ENCODE measurements around the gene KLHL29. TPM values are rescaled to one million over a fixed set of nuclear protein-coding genes. Genes with fewer than 3 reads are reported as not detected.

The KLHL29 gene
- total and polyA plus RNA-seq, 2 of the 13 experiments (the other 11 are each of a cell fraction or from before 2014, with no cell fraction given) = 0.01 TPM; not detected in 1

DNA sequence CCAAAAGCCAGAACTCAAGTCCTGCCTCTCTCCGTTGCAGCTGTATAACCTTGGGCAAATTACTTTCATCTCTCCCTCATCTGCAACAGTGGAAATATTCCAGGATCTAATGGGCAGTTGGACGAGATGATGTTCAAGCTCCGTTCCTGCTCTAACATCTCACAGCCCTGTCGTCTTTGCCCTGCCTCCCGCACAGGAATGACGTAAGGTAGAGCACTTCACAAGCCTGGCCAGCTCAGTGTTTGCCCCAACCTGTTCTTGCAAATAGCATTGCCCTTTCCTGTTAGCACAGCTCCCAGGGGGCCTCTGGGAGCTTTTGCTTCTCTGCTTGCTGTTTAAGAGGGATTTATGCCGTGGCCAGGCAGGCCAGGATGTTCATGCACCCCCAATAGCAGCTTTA, 107.9 kb downstream of the KLHL29 start:
- no peaks in the 10 kb centered on the region for H3K36me3 ChIP-seq (replicated peaks in 1 of 2; ENCODE audit: control insufficient read depth in 1 of 2, insufficient read depth in 2 of 2, low read length in 2 of 2)
- TF ChIP-seq TBL1XR1 (IDR thresholded peaks at IDR 0.05; ENCODE audit: borderline replicate concordance, low read length, partially characterized antibody) (no peak), RELA (CRISPR knock-in tag; IDR thresholded peaks at IDR 0.05) (no peak), CAMTA2 (CRISPR knock-in tag; IDR thresholded peaks at IDR 0.05; ENCODE audit: borderline replicate concordance) (no peak), ZBTB7A (CRISPR knock-in tag; IDR thresholded peaks at IDR 0.05) (no peak), AGO2 (optimal IDR thresholded peaks at IDR 0.05; ENCODE audit: low read depth, low read length) (no peak), ZSCAN30 (CRISPR knock-in tag; IDR thresholded peaks at IDR 0.05) (no peak), CENPX (CRISPR knock-in tag; IDR thresholded peaks at IDR 0.05) (no peak), MAF1 (CRISPR knock-in tag; IDR thresholded peaks at IDR 0.05; ENCODE audit: borderline replicate concordance) (no peak), RCOR2 (CRISPR knock-in tag; IDR thresholded peaks at IDR 0.05) (no peak), SMAD3 (CRISPR knock-in tag; IDR thresholded peaks at IDR 0.05) (no peak), TARDBP (CRISPR knock-in tag; IDR thresholded peaks at IDR 0.05) (no peak), GATA4 (IDR thresholded peaks at IDR 0.05; ENCODE audit: borderline replicate concordance, low read depth) (no peak), EED (CRISPR knock-in tag; IDR thresholded peaks at IDR 0.05) (no peak), ZNF296 (CRISPR knock-in tag; conservative IDR thresholded peaks at IDR 0.05) (no peak), CCDC6 (CRISPR knock-in tag; IDR thresholded peaks at IDR 0.05) (no peak), ZNF34 (CRISPR knock-in tag; IDR thresholded peaks at IDR 0.05; ENCODE audit: borderline replicate concordance) (no peak), PAX8 (CRISPR knock-in tag; IDR thresholded peaks at IDR 0.05; ENCODE audit: borderline replicate concordance) (no peak), POLR2AphosphoS2 (IDR thresholded peaks at IDR 0.05; ENCODE audit: low read depth, low read length) (no peak), ZNF10 (CRISPR knock-in tag; IDR thresholded peaks at IDR 0.05; ENCODE audit: borderline replicate concordance, low read depth) (no peak)
- FAIRE-seq = no peak
- 10% methylated on average over 7 of the region's 7 CpGs for WGBS (ENCODE audit: low lambda C conversion rate)
- peaks cover 4 to 9% of the 10 kb centered on the region in 2 experiments; a peak in 4 of 5 replicates for H3K27me3 ChIP-seq (ENCODE audit: control insufficient read depth in 1 of 2, insufficient read depth in 2 of 2, low read length in 2 of 2)
- no peak for DNase-seq (ENCODE audit: low spot score)
- H2AFZ ChIP-seq (ENCODE audit: low read length) = no peak overlapping the region
- H4K20me1 ChIP-seq (ENCODE audit: insufficient read depth, low read length) = no peaks in the 10 kb centered on the region
- no peak overlapping the region for H3K4me3 ChIP-seq (replicated peaks in 1 of 3; ENCODE audit: insufficient read depth in 1 of 3, low read depth in 2 of 3, low read length in 3 of 3)
- no TSS peak for BruUV-seq (replicated peaks)
- H3K9ac ChIP-seq (ENCODE audit: insufficient read depth, low read depth, low read length) = no peak overlapping the region
- ATAC-seq = peak; percentile 43; the same call in 1 of the 3 replicates
- no peak overlapping the region for H3K27ac ChIP-seq (ENCODE audit: extremely low read length, insufficient read depth, low read length)
- POLR2A ChIA-PET = no interaction called here
- in situ Hi-C loops (cut with HindIII; ENCODE audit: extremely low pct_ligation_motif_present, low pct_unique_long_range_greater_than_20kb) = no loop called here
- H3K9me3 ChIP-seq (ENCODE audit: low read length) = no peaks in the 10 kb centered on the region
- no peak overlapping the region for H3K4me2 ChIP-seq (ENCODE audit: low read depth, low read length)
- intact Hi-C loops (cut with micrococcal nuclease; ENCODE audit: unreplicated experiment) = no loop called here
- no peaks in the 10 kb centered on the region for H3K4me1 ChIP-seq (ENCODE audit: insufficient read depth, low read length)
- no peaks in the 10 kb centered on the region for H3K79me2 ChIP-seq (ENCODE audit: insufficient read depth, low read length)
- CTCF ChIA-PET (ENCODE audit: low intra/inter-chr PET ratio, low total read pairs) = no interaction called here

Measured in HepG2 (cell line).